Coronary artery (tissue), 2 donors: ENCODE results near the gene FBXO5.
"Not testable (repeated sequence)": the region's sequence is repeated elsewhere in the genome, so short reads cannot be mapped to it uniquely, and the experiment has no call there.

Experiments
- DNase-seq: peaks from one replicate; pipeline ENCODE4 v3.0.0-alpha.2; 2017; ENCODE audit warnings: low spot score
- H3K27ac ChIP-seq, 2 donors: fragments of 200-600 bp; sonication (generic); one replicate each; pipeline ENCODE4 v1.5.1; 2016 to 2019
- H3K4me3 ChIP-seq: fragments of 200-600 bp; sonication (generic); 2 replicates; pipeline ENCODE4 v1.5.1; 2016; ENCODE audit warnings: mild to moderate bottlenecking, moderate library complexity
- CTCF ChIP-seq: fragments of 200-600 bp; sonication (generic); IDR thresholded peaks from one replicate; pipeline ENCODE4 v1.5.1; 2019; ENCODE audit warnings: antibody characterized with exemption

The FBXO5 gene

GRCh38 chr6:152978058-152978457 lies 4.8 kb downstream of the FBXO5 start:
- no peak for TF ChIP-seq CTCF
- Histone ChIP-seq H3K4me3 (no peak overlapping the region), H3K27ac (no peak overlapping the region)
- no peak for DNase-seq

GRCh38 chr6:152977556-152977955 lies 5.3 kb downstream of the FBXO5 start:
- no peak for DNase-seq
- Histone ChIP-seq H3K27ac (no peak overlapping the region), H3K4me3 (no peak overlapping the region)
- no peak for TF ChIP-seq CTCF

- Histone ChIP-seq H3K4me3 (no peak overlapping the region), H3K27ac (no peak overlapping the region)
- TF ChIP-seq CTCF: no peak
- no peak for DNase-seq
Measured at GRCh38 chr6:152976749-152977148, 6.1 kb downstream of the FBXO5 start.

- DNase-seq: no peak
- Histone ChIP-seq H3K4me3 (no peak overlapping the region), H3K27ac (no peak overlapping the region)
- TF ChIP-seq CTCF: no peak
Measured at GRCh38 chr6:152975204-152975915, 7.5 kb downstream of the FBXO5 start.

- no peak for DNase-seq
- no peak overlapping the region for H3K4me3 ChIP-seq
Measured at GRCh38 chr6:152973916-152974315, 8.9 kb downstream of the FBXO5 start.

GRCh38 chr6:152969688-152970418 lies 13.0 kb downstream of the FBXO5 start:
- H3K4me3 ChIP-seq: no peak overlapping the region
- no peak for TF ChIP-seq CTCF
- no peak overlapping the region for H3K27ac ChIP-seq
- no peak for DNase-seq

More at GRCh38 chr6:152973916-152974315, 8.9 kb downstream of the FBXO5 start:
- no peak overlapping the region for H3K27ac ChIP-seq
- no peak for TF ChIP-seq CTCF

- not testable (repeated sequence) for DNase-seq, H3K27ac ChIP-seq, H3K4me3 ChIP-seq
Measured at GRCh38 chr6:152966168-152966894, 16.5 kb downstream of the FBXO5 start.
